ENCODE measurements around the gene ARHGEF3.

Gene ARHGEF3

DNA sequence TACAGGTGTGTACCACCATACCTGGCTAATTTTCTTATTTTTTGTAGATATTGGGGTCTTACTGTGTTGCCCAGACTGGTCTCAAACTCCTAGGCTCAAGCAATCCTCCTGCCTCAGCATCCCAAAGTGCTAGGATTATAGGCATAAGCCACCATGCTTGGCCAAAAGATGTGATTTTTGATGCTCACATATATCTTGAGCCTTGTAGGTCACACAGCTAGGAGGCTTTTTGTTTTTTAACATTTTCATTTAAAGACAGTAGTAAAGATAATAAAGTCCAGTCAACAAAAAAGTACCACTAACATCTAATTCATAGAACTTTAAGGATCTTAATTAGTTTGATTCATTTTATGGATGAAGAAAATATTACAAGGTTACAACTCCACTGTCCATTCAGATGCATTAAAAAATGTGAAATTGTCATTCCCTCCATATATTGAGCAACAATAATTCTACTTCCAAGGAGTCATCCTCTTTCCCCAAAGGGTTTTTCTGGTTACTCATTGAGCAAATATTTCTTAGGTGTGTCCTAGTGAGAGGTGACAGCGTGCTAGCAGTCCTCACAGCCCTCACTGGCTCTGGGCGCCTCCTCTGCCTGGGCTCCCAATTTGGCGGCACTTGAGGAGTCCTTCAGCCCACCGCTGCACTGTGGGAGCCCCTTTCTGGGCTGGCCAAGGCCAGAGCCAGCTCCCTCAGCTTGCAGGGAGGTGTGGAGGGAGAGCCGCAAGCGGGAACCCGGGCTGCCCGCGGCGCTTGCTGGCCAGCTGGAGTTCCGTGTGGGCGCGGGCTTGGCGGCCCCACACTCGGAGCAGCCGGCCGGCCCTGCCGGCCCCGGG lies 110.4 kb downstream of the ARHGEF3 start:
- in situ Hi-C loops (cut with HindIII; ENCODE audit: low sequenced_read_pairs), result no loop called here

DNA sequence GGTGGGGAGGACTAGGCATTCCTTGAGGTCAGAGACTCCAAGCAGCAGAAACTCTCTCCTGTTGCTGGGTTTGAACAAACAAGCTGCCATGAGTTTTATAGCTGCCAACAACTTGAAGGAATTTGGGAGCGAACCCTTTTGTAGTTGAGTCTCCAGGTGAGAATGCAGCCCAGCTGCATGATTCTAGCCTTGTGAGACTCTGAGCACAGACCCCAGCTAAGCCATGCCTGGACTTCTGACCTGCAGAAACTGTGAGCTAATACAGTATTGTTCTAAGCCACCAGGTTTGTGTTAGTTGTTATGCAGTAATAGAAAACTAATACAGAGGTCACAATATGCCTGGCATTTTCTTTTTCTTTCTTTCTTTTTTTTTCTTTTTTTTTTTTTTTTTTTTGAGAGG lies 112.4 kb downstream of the ARHGEF3 start:
- in situ Hi-C loops (cut with HindIII; ENCODE audit: low sequenced_read_pairs), result no loop called here

DNA sequence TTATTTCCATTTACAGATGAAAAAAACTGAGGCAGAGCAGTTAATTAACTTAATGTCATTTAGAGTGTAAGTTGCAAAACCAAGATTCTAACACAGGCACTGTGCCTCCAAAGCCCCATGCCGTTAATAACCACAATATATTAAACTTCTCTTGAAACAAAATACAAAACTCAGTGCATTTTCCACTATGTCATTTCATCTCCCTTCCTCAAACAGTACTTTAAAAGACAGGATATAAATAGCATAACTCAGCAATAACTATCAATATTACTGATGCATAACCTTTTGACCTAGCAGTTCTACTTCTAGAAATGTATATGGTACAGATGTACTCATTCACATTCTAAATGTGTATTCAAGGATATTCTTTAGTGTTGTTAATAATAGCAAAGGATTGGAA lies 113.6 kb downstream of the ARHGEF3 start:
- in situ Hi-C loops (cut with HindIII; ENCODE audit: low sequenced_read_pairs), result no loop called here

DNA sequence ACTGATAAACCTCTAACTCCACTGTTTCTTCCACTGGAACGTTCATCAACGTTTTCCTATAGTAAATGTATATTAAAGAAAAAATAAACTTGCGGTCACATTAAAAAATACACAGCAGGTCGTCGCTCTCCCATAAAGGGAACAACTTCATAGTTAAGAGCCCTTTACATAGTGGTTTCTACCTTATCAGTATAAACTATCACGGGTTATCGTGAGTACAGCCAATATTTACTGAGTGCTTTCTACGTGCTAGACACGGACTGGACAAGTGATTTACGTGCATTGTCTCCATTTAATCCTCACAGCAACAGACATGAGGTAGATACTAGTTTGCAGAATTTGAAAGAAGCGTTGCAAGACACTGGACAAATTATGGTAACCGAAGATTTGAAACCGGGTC lies 117.7 kb downstream of the ARHGEF3 start:
- in situ Hi-C loops (cut with HindIII; ENCODE audit: low sequenced_read_pairs), result loop anchor here (5.0 kb wide), 2 partner anchors 62 to 93 kb away; no protein-coding TSS in a partner anchor

DNA sequence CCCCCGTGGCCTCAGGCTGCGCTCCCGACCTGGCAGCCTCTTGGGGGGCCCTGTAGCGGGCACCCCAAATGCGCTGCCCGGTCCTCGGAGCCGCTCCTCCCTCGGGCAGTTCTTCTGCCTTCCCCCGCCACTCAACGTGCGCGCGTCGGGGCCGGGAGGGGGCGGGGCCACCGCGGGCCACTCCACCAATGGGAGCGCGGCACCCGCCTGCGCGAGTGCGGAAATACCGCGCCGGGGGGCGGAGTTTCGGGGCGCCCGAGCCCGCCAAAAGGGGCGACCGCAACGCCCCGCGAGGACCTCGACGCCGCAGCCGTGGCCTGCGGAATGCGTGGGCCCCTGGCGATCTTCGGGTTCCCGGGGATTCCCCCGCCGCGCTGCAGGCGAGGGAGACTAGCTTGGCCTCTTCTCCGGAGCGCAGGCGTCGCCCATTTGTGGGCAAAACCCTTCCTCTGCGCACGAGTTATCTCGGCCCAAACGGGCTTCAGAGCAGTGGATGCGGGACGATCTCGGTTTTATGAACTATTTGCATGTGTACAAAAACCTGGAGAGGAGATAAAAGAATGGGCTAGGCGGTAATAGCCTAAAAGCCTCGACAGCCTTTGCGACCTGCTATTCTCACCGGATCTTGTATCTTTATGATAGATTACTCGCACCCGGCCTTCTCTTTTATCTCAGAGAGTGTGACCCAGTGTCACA lies 118.5 kb downstream of the ARHGEF3 start, which contains the start of gene TASOR:
TSS of gene TASOR (minus strand) at position 144 of the 696 bp plus-strand sequence. CDS start 259 bp downstream, outside the sequence.
- in situ Hi-C loops (cut with HindIII; ENCODE audit: low sequenced_read_pairs), result loop anchor here (5.0 kb wide), 2 partner anchors 61 to 94 kb away; no protein-coding TSS in a partner anchor

DNA sequence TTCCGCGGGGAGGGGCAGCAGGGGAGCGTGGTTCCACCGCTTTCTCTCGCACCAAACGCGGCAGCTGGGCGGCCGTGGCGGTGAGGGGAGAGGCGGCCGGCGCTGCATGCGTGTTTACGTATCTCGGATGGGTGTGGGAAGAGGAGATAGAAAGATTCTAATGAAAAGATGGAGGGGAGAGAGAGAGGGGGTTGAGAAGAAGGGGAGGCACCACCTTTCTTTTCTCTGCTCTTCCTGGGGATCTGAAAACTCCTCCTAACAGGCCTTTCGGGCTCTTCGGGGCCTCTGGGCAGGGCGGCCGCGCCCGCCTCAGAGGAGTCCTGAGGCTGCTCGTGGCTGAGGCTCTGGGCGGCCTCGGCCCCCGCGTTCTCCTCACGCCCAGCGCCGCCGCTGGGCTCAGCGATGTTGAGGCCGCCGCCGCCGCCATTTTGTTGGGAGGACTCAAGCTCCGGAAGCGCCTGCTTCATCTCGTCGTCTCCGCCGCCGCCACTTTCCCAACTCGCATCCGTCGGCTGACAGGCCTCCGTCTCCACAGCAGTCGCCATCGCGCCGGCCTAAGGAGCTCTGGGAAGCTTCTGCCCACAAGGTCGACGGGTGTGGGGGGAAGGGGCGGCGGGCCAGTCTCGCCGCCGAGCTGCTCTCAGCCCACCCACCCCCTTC lies 119.2 kb downstream of the ARHGEF3 start:
- in situ Hi-C loops (cut with HindIII; ENCODE audit: low sequenced_read_pairs), result loop anchor here (5.0 kb wide), 2 partner anchors 60 to 95 kb away; no protein-coding TSS in a partner anchor

DNA sequence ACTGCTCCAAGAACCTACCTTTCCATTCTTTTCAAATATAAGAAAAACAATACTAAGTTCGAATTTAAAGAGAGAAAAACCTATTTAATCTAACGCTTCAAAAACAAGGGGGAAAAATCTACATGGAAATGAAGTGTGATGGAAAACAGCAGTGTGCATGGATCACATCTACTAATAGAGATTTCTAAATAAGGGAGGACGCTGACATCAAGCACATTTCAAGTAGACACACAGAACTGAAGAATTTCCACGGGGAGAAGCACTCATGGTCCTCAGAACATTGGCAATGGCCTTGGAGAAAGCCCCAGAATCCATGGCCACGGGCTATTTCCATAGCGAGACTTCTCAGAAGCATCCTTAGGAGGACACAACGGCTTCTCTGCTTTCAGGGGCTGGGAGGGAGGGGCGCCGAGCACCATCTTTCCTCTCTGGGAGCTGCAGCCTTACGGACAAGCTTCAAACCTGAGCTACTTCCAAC lies 119.7 kb downstream of the ARHGEF3 start:
- in situ Hi-C loops (cut with HindIII; ENCODE audit: low sequenced_read_pairs), result loop anchor here (5.0 kb wide), 2 partner anchors 60 to 95 kb away; no protein-coding TSS in a partner anchor

DNA sequence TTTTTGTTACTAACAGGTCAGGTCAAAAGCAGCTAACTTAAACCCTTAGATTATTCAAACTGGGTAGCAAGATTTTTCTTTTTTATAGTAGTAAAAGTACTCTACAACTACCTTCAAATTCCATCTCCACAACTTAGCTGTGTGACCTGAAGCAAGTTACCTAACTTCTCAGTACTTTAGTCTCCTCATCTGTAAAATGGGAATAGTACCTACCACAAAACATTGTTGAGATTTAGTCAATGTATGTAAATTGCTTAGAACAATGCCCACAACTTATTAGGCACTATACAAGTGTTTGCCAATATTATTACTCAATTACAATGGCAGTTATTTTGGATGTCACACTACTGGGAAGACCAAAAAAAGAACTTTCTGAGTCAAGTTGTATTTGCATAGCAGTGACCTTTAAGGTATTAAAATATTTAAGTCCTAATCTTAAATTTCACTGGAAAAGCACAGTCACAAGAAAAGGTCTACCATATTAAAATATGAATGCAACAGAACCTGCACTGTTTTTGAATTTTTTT lies 121.6 kb downstream of the ARHGEF3 start:
- in situ Hi-C loops (cut with HindIII; ENCODE audit: low sequenced_read_pairs), result loop anchor here (5.0 kb wide), 2 partner anchors 58 to 97 kb away; no protein-coding TSS in a partner anchor

Data from endothelial cell of hepatic sinusoid (primary cell).